ENCODE measurements around the gene BTBD9. TPM values are rescaled to one million over a fixed set of nuclear protein-coding genes. Genes with fewer than 3 reads are reported as not detected.

Gene BTBD9
- total RNA-seq, 1 donor from 2014 or later = 49.7 TPM

- Histone ChIP-seq H3K4me3 (no peak overlapping the region), H3K4me1 (no peaks in the 10 kb centered on the region), H3K27ac (no peak overlapping the region), H3K9me3 (no peaks in the 10 kb centered on the region), H3K27me3 (ENCODE audit: low read depth) (no peaks in the 10 kb centered on the region), H3K36me3 (no peaks in the 10 kb centered on the region)
- TF ChIP-seq CTCF (IDR thresholded peaks at IDR 0.05) = no peak
- intact Hi-C loops (cut with DNase I) = no loop called here
- ATAC-seq (no peak), DNase-seq (no peak)
These were observed 90.5 kb downstream of the BTBD9 start for GRCh38 chr6:38549180-38549579.

GRCh38 chr6:38543022-38543421 is 96.7 kb downstream of the BTBD9 start:
- no peak for TF ChIP-seq CTCF (IDR thresholded peaks at IDR 0.05)
- ATAC-seq (no peak), DNase-seq (no peak)
- Histone ChIP-seq H3K9me3 (no peaks in the 10 kb centered on the region), H3K36me3 (no peaks in the 10 kb centered on the region), H3K27ac (no peak overlapping the region), H3K4me1 (no peaks in the 10 kb centered on the region), H3K4me3 (no peak overlapping the region), H3K27me3 (ENCODE audit: low read depth) (no peaks in the 10 kb centered on the region)
- intact Hi-C loops (cut with DNase I) = no loop called here

GRCh38 chr6:38542031-38542430 is 97.7 kb downstream of the BTBD9 start:
- no peak for DNase-seq
- no peaks in the 10 kb centered on the region for H3K9me3 ChIP-seq
- intact Hi-C loops (cut with DNase I) = no loop called here
- no peak overlapping the region for H3K4me3 ChIP-seq
- no peak overlapping the region for H3K27ac ChIP-seq
- H3K36me3 ChIP-seq = no peaks in the 10 kb centered on the region
- no peak for ATAC-seq
- TF ChIP-seq CTCF (IDR thresholded peaks at IDR 0.05) = no peak
- H3K27me3 ChIP-seq (ENCODE audit: low read depth) = no peaks in the 10 kb centered on the region
- no peaks in the 10 kb centered on the region for H3K4me1 ChIP-seq

GRCh38 chr6:38533064-38533463 is 106.7 kb downstream of the BTBD9 start:
- no peaks in the 10 kb centered on the region for H3K36me3 ChIP-seq
- H3K27me3 ChIP-seq (ENCODE audit: low read depth) = no peaks in the 10 kb centered on the region
- TF ChIP-seq CTCF (IDR thresholded peaks at IDR 0.05) = no peak
- no peak overlapping the region for H3K27ac ChIP-seq
- H3K4me3 ChIP-seq = no peak overlapping the region
- no peak for DNase-seq
- no peaks in the 10 kb centered on the region for H3K4me1 ChIP-seq
- intact Hi-C loops (cut with DNase I) = no loop called here
- ATAC-seq = no peak
- H3K9me3 ChIP-seq = no peaks in the 10 kb centered on the region

DNA sequence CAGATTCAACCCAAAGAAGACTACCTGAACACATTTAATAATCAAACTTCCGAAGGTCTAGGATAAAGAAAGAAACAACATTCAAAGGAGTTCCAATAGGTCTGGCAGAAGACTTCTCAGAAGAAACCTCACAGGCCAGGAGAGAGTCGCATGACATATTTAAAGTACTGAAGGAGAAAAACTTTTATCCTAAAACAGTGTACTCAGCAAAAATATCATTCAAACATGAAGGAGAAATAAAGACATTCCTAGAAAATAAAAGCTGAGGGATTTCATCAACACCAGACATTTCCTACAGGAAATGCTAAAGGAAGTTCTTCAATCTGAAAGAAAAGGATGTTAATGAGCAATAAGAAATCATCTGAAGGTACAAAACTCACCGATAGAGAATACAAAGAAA is 108.6 kb downstream of the BTBD9 start:
- ATAC-seq (no peak), DNase-seq (no peak)
- Histone ChIP-seq H3K4me3 (no peak overlapping the region), H3K4me1 (no peaks in the 10 kb centered on the region), H3K9me3 (peaks cover 6% of the 10 kb centered on the region), H3K36me3 (no peaks in the 10 kb centered on the region), H3K27me3 (ENCODE audit: low read depth) (no peaks in the 10 kb centered on the region), H3K27ac (no peak overlapping the region)
- TF ChIP-seq CTCF (IDR thresholded peaks at IDR 0.05) = no peak
- intact Hi-C loops (cut with DNase I) = no loop called here
